Epithelial cell of proximal tubule (primary cell): ENCODE results near the gene PCDHB15. TPM values are rescaled to one million over a fixed set of nuclear protein-coding genes. Genes with fewer than 3 reads are reported as not detected.
"Not testable (repeated sequence)": the region's sequence is repeated elsewhere in the genome, so short reads cannot be mapped to it uniquely, and the experiment has no call there.

Experiments used
- DNase-seq: peaks from one replicate; pipeline ENCODE4 v3.0.0-alpha.2; 2011; ENCODE audit warnings: low read depth
- H3K4me3 ChIP-seq: 2 replicates; pipeline ENCODE4 v1.5.1; 2011; ENCODE audit warnings: low read depth, mild to moderate bottlenecking, low read length
- total RNA-seq: library from RNA; depleted of rRNA; stranded (reverse); fragments of >200 nt; gene quantifications from 2 replicates; pipeline ENCODE4 v1.2.3, GENCODE V29; 2015
- TF ChIP-seq, protein P1 (sequence below): conservative IDR thresholded peaks from 2 replicates; pipeline ENCODE4 v1.5.1; 2012; ENCODE audit warnings: low read depth, mild to moderate bottlenecking, low read length

Gene PCDHB15
- total RNA-seq, 1 donor from 2014 or later = 0.29 TPM

DNA sequence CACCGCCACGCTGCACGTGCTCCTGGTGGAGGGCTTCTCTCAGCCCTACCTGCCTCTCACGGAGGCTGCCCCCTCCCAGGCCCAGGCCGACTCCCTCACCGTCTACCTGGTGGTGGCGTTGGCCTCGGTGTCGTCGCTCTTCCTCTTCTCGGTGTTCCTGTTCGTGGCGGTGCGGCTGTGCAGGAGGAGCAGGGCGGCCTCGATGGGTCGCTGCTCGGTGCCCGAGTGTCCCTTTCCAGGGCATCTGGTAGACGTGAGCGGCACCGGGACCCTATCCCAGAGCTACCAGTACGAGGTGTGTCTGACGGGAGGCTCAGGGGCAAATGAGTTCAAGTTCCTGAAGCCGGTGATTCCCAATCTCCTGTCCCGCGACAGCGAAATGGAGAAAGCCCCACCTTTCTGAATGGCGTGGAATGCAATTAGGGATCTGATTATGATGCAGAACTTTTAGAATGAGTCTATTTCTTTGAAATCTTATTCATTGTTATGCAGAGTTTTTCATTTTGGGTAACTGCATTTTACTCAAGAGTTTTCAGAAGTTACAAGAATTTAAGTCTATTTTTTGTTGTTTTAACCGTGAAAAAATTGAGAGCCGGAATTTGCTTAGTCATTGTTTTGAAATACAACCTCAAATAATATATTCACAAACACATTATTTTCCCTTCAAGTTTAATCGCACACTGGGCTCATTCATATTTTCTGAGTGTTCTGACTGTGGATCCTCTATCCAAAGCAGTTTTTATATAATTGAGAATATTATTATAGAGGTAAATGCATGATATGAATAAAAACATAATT is 8.5 kb upstream of the PCDHB15 start:
- TF ChIP-seq, protein P1, sequence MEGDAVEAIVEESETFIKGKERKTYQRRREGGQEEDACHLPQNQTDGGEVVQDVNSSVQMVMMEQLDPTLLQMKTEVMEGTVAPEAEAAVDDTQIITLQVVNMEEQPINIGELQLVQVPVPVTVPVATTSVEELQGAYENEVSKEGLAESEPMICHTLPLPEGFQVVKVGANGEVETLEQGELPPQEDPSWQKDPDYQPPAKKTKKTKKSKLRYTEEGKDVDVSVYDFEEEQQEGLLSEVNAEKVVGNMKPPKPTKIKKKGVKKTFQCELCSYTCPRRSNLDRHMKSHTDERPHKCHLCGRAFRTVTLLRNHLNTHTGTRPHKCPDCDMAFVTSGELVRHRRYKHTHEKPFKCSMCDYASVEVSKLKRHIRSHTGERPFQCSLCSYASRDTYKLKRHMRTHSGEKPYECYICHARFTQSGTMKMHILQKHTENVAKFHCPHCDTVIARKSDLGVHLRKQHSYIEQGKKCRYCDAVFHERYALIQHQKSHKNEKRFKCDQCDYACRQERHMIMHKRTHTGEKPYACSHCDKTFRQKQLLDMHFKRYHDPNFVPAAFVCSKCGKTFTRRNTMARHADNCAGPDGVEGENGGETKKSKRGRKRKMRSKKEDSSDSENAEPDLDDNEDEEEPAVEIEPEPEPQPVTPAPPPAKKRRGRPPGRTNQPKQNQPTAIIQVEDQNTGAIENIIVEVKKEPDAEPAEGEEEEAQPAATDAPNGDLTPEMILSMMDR = no peak

DNA sequence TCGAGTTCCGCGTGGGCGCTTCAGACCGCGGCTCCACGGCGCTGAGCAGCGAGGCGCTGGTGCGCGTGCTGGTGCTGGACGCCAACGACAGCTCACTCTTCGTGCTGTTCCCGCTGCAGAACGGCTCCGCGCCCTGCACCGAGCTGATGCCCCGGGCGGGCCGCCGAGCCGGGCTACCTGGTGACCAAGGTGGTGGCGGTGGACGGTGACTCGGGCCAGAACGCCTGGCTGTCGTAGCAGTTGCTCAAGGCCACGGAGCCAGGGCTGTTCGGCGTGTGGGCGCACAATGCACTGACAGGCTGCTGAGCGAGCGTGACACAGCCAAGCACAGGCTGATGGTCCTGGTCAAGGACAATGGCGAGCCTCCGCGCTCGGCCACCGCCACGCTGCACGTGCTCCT is 3.7 kb upstream of the PCDHB15 start:
- TF ChIP-seq, protein P1 = no peak
- no peak for DNase-seq
- no peak overlapping the region for H3K4me3 ChIP-seq

More for the DNA sequence above, 8.5 kb upstream of the PCDHB15 start:
- H3K4me3 ChIP-seq = no peak overlapping the region
- no peak for DNase-seq

DNA sequence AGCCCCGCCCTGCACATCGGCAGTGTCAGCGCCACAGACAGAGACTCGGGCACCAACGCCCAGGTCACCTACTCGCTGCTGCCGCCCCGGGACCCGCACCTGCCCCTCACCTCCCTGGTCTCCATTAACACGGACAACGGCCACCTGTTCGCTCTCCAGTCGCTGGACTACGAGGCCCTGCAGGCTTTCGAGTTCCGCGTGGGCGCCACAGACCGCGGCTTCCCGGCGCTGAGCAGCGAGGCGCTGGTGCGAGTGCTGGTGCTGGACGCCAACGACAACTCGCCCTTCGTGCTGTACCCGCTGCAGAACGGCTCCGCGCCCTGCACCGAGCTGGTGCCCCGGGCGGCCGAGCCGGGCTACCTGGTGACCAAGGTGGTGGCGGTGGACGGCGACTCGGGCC is 1.8 kb downstream of the PCDHB15 start:
- DNase-seq, H3K4me3 ChIP-seq: not testable (repeated sequence)

DNA sequence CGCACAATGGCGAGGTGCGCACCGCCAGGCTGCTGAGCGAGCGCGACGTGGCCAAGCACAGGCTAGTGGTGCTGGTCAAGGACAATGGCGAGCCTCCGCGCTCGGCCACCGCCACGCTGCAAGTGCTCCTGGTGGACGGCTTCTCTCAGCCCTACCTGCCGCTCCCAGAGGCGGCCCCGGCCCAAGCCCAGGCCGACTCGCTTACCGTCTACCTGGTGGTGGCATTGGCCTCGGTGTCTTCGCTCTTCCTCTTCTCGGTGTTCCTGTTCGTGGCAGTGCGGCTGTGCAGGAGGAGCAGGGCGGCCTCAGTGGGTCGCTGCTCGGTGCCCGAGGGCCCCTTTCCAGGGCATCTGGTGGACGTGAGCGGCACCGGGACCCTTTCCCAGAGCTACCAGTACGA is 2.2 kb downstream of the PCDHB15 start:
- H3K4me3 ChIP-seq, DNase-seq: not testable (repeated sequence)

DNA sequence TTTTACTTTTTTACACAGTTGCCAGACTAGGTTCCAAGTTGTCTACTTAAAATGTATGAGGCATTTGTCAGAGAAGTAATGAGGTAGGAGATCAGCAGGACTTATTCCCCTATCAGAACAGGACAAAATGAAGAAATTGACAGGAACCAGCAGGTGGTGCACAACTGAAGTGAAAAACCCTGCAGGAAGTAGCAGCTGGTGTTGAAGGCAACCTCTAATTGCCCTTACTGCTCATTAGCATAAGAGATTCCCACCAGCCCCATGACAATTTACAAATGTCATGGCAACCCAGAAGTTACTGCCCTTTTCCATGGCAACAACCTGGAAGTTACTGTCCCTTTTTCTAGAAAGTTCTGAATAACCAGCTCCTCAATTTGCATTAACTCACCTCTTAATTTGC is 5.4 kb downstream of the PCDHB15 start:
- H3K4me3 ChIP-seq = no peak overlapping the region
- TF ChIP-seq, protein P1 = no peak
- no peak for DNase-seq

DNA sequence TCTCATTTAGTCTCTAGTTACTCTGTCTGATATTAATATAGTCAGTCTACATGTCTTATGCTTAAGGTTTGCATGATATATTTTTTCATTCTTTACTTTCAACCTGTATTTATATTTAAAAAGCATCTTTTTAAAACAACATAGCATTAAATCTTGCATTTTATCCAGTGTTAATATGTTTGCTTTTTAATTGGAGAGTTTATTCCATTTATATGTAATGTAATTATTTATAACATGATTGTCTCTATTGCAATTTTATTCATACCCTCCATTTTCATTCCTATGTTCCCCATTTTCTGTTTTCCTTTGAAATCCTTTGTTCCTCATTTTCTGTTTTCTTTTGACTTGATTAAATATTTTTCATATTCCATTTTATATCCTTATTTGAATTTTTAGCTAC is 13.3 kb downstream of the PCDHB15 start:
- TF ChIP-seq, protein P1 = no peak
- no peak for DNase-seq
- H3K4me3 ChIP-seq = no peak overlapping the region

DNA sequence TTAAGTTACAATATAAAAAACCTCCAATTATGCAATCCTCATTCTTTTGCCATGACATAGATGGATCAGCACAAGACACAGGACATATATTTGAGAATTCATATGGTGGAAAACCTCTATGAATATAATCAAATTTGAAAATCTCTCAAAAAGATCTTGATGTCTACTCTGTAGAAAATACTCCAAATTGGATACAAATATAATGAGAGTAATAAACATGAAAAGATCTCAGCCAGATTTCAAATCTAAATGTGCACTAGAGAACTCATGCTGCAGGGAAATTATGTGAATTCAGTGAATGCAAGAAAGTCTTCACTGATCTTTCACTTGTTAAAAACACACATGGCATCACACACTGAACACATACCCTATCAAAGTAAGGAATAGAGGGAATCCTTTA is 13.8 kb downstream of the PCDHB15 start:
- TF ChIP-seq, protein P1 = no peak
- H3K4me3 ChIP-seq = no peak overlapping the region
- no peak for DNase-seq

DNA sequence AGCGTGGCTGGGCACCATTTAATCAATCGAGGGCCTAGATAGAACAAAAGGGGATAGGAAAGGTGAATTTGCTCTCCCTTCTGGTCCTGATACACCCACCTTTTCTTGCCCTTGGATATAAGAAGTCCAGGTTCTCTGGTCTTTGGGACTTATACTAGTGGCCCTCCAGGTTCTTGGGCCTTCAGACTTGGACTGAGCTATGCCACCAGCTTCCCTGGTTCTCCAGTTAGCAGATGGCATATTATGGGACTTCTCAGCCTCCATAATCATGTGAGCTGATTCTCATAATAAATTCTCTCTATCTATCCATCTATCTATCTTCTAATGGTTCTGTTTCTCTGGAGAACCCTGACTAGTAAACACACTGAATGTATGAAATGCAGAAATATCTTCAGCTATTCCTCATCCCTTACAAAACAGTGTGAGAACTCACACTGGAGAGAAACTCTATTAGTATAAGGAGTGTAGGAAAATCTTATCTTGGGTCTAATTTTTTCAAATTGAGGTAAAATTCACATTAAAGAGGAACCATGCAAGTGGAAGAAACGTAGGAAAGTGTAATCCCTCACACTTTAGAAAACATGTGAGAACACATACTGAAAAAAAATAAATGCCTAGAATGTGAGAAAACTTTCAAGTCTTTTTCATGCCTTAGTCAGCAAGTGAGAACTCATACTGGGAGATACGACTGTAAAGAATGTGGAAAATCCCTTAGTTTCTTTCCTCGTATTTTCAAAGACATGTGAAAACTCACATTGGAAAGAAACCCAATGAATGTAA is 15.5 kb downstream of the PCDHB15 start:
- DNase-seq = no peak
- no peak overlapping the region for H3K4me3 ChIP-seq
- TF ChIP-seq, protein P1 = no peak
